Astrocyte (in vitro differentiated cells and primary cell): ENCODE measurements around the gene PACSIN1. TPM values are rescaled to one million over a fixed set of nuclear protein-coding genes. Genes with fewer than 3 reads are reported as not detected.

Experiments
- DNase-seq: peaks from one replicate; pipeline ENCODE4 v3.0.0-alpha.2; 2010; ENCODE audit warnings: low read depth
- FAIRE-seq: peaks from 2 replicates; lab custom pipeline; 2011; peaks lifted over from hg19 to GRCh38; lab: Jason Lieb, UNC
- H2AFZ ChIP-seq: 2 replicates; pipeline ENCODE4 v1.6.0; 2012; ENCODE audit warnings: low read depth, low read length, inconsistent platforms
- H3K27ac ChIP-seq: 2 replicates; pipeline ENCODE4 v1.5.1; 2011; ENCODE audit warnings: low read depth, low read length, inconsistent platforms
- H3K27me3 ChIP-seq: 2 replicates; pipeline ENCODE4 v1.6.0; 2011; ENCODE audit warnings: low read length, inconsistent platforms; ENCODE audit not compliant: insufficient read depth
- H3K36me3 ChIP-seq: 2 replicates; pipeline ENCODE4 v1.5.1; 2011; ENCODE audit warnings: low read length, inconsistent platforms; ENCODE audit not compliant: insufficient read depth
- H3K4me1 ChIP-seq: 2 replicates; pipeline ENCODE4 v1.5.1; 2011; ENCODE audit warnings: low read length, inconsistent platforms; ENCODE audit not compliant: insufficient read depth
- H3K4me2 ChIP-seq: 2 replicates; pipeline ENCODE4 v1.6.0; 2012; ENCODE audit warnings: low read length, inconsistent platforms
- H3K4me3 ChIP-seq: 2 replicates; pipeline ENCODE4 v1.5.1; 2011; ENCODE audit warnings: low read depth, mild to moderate bottlenecking, low read length, inconsistent platforms; ENCODE audit not compliant: insufficient read depth
- H3K79me2 ChIP-seq: 2 replicates; pipeline ENCODE4 v1.6.0; 2012; ENCODE audit warnings: mild to moderate bottlenecking, low read length, inconsistent platforms; ENCODE audit not compliant: insufficient read depth
- H3K9ac ChIP-seq: 2 replicates; pipeline ENCODE4 v1.6.0; 2012; ENCODE audit warnings: mild to moderate bottlenecking, low read length, inconsistent platforms
- H3K9me3 ChIP-seq: 2 replicates; pipeline ENCODE4 v1.5.1; 2012; ENCODE audit warnings: low read depth, mild to moderate bottlenecking, low read length, inconsistent platforms; ENCODE audit not compliant: insufficient read depth
- H4K20me1 ChIP-seq: 2 replicates; pipeline ENCODE4 v1.6.0; 2012; ENCODE audit warnings: low read length, inconsistent platforms; ENCODE audit not compliant: insufficient read depth
- H3K27ac Mint-ChIP-seq: one replicate; pipeline ENCODE4 v1.8.0; 2021; ENCODE audit warnings: mild to moderate bottlenecking, mixed read lengths; ENCODE audit not compliant: unreplicated experiment
- H3K27me3 Mint-ChIP-seq: one replicate; pipeline ENCODE4 v1.8.0; 2021; ENCODE audit warnings: low read depth, mixed read lengths; ENCODE audit not compliant: unreplicated experiment
- H3K36me3 Mint-ChIP-seq: one replicate; pipeline ENCODE4 v1.8.0; 2021; ENCODE audit warnings: low read depth, mixed read lengths; ENCODE audit not compliant: unreplicated experiment
- H3K4me1 Mint-ChIP-seq: one replicate; pipeline ENCODE4 v1.8.0; 2021; ENCODE audit warnings: low read depth, mixed read lengths; ENCODE audit not compliant: unreplicated experiment
- H3K4me3 Mint-ChIP-seq: one replicate; pipeline ENCODE4 v1.8.0; 2021; ENCODE audit warnings: mild to moderate bottlenecking, moderate library complexity, mixed read lengths; ENCODE audit not compliant: unreplicated experiment
- H3K9me3 Mint-ChIP-seq: one replicate; pipeline ENCODE4 v1.8.0; 2021; ENCODE audit warnings: mild to moderate bottlenecking, mixed read lengths; ENCODE audit not compliant: unreplicated experiment
- EZH2 ChIP-seq: IDR thresholded peaks from 2 replicates; pipeline ENCODE4 v1.6.1; 2012; ENCODE audit warnings: mild to moderate bottlenecking, low read length, inconsistent platforms; ENCODE audit not compliant: insufficient read depth
- total RNA-seq: library from RNA; stranded (reverse); gene quantifications from 2 replicates; pipeline ENCODE4 v1.2.1, GENCODE V29; 2021
- TF ChIP-seq, protein P1 (sequence below): IDR thresholded peaks from 2 replicates; pipeline ENCODE4 v1.5.1; 2011; ENCODE audit warnings: low read depth, mild to moderate bottlenecking, inconsistent platforms, low read length, moderate library complexity; ENCODE audit not compliant: insufficient read depth

Gene PACSIN1
- total RNA-seq, 1 donor from 2014 or later = 0.32 TPM

DNA sequence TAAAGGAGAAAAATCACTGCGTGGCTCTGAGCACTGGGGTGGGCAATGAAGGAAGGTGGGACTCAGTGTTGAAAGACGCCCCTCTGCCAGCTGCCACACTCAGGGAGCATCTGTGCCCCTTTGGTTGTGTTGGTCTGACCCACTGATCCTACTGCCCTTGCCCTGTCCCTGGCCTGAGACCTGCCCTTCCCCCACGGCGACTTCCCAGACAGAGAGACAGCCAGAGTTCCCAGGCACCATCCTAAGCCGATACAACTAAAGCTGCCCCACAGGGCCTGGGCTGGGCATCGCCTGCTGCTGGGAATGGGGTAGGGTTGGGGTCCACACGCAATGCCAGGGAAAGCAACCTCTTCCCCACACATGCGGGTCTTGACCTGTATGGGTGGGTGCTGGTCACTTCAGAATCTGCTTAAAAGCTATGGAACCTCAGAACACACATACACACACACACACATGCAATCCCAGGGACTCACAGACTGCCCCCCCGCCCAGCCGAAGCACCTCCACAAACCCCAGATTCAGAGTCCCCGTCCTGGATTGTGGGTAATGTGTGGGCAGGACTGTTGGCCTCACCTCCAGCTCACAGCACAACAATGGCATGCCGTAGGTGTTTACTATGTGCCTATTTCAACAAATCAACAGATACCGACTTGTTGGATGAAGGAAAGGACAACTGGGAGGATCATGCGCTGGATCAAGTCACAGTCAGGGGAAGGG lies 101.1 kb downstream of the PACSIN1 start:
- Histone ChIP-seq H3K27me3 (no peaks in the 10 kb centered on the region), H3K36me3 (no peaks in the 10 kb centered on the region), H3K4me1 (no peaks in the 10 kb centered on the region), H3K4me2 (no peak overlapping the region), H3K9me3 (no peaks in the 10 kb centered on the region), H3K79me2 (no peaks in the 10 kb centered on the region), H3K9ac (no peak overlapping the region), H3K4me3 (no peak overlapping the region), H4K20me1 (no peaks in the 10 kb centered on the region), H2AFZ (no peak overlapping the region), H3K27ac (no peak overlapping the region)
- Mint-ChIP-seq H3K36me3 (no peaks in the 10 kb centered on the region), H3K4me1 (no peaks in the 10 kb centered on the region), H3K27me3 (peaks cover 28% of the 10 kb centered on the region), H3K27ac (no peak overlapping the region), H3K9me3 (no peaks in the 10 kb centered on the region), H3K4me3 (no peak overlapping the region)
- no peak for TF ChIP-seq EZH2
- TF ChIP-seq, protein P1, sequence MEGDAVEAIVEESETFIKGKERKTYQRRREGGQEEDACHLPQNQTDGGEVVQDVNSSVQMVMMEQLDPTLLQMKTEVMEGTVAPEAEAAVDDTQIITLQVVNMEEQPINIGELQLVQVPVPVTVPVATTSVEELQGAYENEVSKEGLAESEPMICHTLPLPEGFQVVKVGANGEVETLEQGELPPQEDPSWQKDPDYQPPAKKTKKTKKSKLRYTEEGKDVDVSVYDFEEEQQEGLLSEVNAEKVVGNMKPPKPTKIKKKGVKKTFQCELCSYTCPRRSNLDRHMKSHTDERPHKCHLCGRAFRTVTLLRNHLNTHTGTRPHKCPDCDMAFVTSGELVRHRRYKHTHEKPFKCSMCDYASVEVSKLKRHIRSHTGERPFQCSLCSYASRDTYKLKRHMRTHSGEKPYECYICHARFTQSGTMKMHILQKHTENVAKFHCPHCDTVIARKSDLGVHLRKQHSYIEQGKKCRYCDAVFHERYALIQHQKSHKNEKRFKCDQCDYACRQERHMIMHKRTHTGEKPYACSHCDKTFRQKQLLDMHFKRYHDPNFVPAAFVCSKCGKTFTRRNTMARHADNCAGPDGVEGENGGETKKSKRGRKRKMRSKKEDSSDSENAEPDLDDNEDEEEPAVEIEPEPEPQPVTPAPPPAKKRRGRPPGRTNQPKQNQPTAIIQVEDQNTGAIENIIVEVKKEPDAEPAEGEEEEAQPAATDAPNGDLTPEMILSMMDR = no peak
- DNase-seq (no peak), FAIRE-seq (no peak)

DNA sequence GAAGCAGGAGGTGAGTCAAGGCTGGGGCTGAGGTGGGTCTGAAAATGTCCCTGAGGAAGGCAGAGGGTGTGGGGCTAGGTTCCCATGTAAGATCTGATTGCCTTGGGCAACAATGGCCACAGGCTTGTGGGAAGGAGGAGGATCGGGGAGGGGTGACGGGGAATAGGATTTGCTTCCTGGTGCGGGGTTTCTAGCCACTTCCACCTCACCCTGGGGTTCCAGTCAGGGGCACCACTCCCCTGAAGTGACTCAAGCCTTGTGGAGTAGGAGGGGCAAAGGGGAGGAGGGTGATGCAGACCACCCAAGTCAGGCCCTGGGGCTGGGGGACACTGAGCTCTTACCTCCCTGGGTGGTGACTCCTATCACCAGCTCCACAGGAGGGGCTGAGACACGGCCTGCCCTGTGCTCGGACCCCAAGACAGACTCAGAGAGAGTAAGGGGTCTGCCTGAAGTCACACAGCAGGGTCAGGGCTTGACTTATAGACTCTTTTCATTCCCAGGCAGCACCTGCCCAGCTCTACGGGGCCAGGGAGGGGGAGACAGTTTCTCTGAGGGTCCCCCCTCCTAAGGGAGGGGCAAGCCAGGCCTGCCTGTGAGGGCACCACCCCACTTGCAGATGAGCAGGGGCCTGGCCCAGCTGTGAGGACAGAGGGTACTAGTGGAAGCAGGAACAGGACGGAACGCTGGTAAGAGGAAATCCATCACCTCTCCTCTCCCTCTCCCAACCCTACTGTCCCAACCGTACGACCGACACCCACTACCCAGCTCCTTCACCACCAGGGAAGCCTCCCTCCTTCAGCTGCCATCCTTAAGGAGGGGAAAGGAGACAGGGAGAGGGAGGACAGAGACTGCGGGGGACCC lies 102.7 kb downstream of the PACSIN1 start:
- no peak for FAIRE-seq
- Mint-ChIP-seq H3K4me3 (no peak overlapping the region), H3K4me1 (no peaks in the 10 kb centered on the region), H3K27me3 (peaks cover 25% of the 10 kb centered on the region), H3K36me3 (no peaks in the 10 kb centered on the region), H3K27ac (no peak overlapping the region), H3K9me3 (no peaks in the 10 kb centered on the region)
- Histone ChIP-seq H3K36me3 (no peaks in the 10 kb centered on the region), H3K9me3 (no peaks in the 10 kb centered on the region), H3K27ac (no peak overlapping the region), H3K4me3 (no peak overlapping the region), H3K9ac (no peak overlapping the region), H3K4me1 (no peaks in the 10 kb centered on the region), H3K79me2 (no peaks in the 10 kb centered on the region), H2AFZ (no peak overlapping the region), H3K27me3 (no peaks in the 10 kb centered on the region), H4K20me1 (no peaks in the 10 kb centered on the region), H3K4me2 (no peak overlapping the region)
- TF ChIP-seq EZH2 = no peak
- TF ChIP-seq, protein P1 = no peak
- no peak for DNase-seq
